Lower lobe of right lung (tissue), 2 donors: ENCODE results near the gene TDRD7. TPM values are rescaled to one million over a fixed set of nuclear protein-coding genes. Genes with fewer than 3 reads are reported as not detected.

ENCODE experiments used
- ATAC-seq, 2 donors: fragments of 200-7000 bp; cut with Tn5 transposase; one replicate each; pipeline ENCODE4 v1.9.1; 2020 to 2022; ENCODE audit warnings: mild to moderate bottlenecking in 2 of 2, moderate library complexity in 2 of 2
- DNase-seq: peaks from one replicate; pipeline ENCODE4 v3.0.0-alpha.2; 2020
- H3K27ac ChIP-seq: fragments of 200-600 bp; one replicate; pipeline ENCODE4 v1.8.0; 2022
- H3K27me3 ChIP-seq: fragments of 200-600 bp; one replicate; pipeline ENCODE4 v1.8.0; 2022; ENCODE audit warnings: low read depth
- H3K36me3 ChIP-seq: fragments of 200-600 bp; one replicate; pipeline ENCODE4 v1.8.0; 2022; ENCODE audit warnings: mild to moderate bottlenecking
- H3K4me1 ChIP-seq: fragments of 200-600 bp; one replicate; pipeline ENCODE4 v1.8.0; 2022
- H3K4me3 ChIP-seq: fragments of 200-600 bp; one replicate; pipeline ENCODE4 v1.8.0; 2022; ENCODE audit warnings: mild to moderate bottlenecking
- H3K9me3 ChIP-seq: fragments of 200-600 bp; one replicate; pipeline ENCODE4 v1.8.0; 2022
- CTCF ChIP-seq: fragments of 200-600 bp; IDR thresholded peaks from one replicate; pipeline ENCODE4 v1.8.0; 2022; ENCODE audit warnings: antibody characterized with exemption, mild to moderate bottlenecking
- intact Hi-C: fragments of 100-400 bp; cut with DNase I; formaldehyde crosslinking; loops from one replicate; pipeline ENCODE4 v1.11.0; 2022
- total RNA-seq: library from RNA; stranded (reverse); fragmentation: NEBNext Ultra II Directional; extraction: Animal tissue kit (Norgen Biotek cat#: 25700); gene quantifications from one replicate; pipeline ENCODE4 v1.2.1, GENCODE V29; 2021
- donor health status: DM: no; HTN: yes; CAD: no; lungs with severe emphysema.

TDRD7 gene
- total RNA-seq, 1 donor from 2014 or later, result 22.2 TPM

- Histone ChIP-seq H3K27ac (no peak overlapping the region), H3K4me3 (no peak overlapping the region), H3K4me1 (peaks cover 19% of the 10 kb centered on the region), H3K27me3 (peaks cover 15% of the 10 kb centered on the region), H3K36me3 (no peaks in the 10 kb centered on the region), H3K9me3 (no peaks in the 10 kb centered on the region)
- no peak for TF ChIP-seq CTCF
- ATAC-seq (no peak), DNase-seq (no peak)
- intact Hi-C loops, result no loop called here
These were observed 93.9 kb downstream of the TDRD7 start for GRCh38 chr9:97505845-97506244.

- Histone ChIP-seq H3K27me3 (peaks cover 15% of the 10 kb centered on the region), H3K27ac (no peak overlapping the region), H3K9me3 (no peaks in the 10 kb centered on the region), H3K4me1 (peaks cover 19% of the 10 kb centered on the region), H3K4me3 (no peak overlapping the region), H3K36me3 (no peaks in the 10 kb centered on the region)
- ATAC-seq, result no peak
- intact Hi-C loops, result no loop called here
- no peak for DNase-seq
- TF ChIP-seq CTCF, result no peak
These were observed 94.4 kb downstream of the TDRD7 start for GRCh38 chr9:97506306-97506705.

- H3K4me3 ChIP-seq, result no peak overlapping the region
- H3K27ac ChIP-seq, result no peak overlapping the region
- peaks cover 19% of the 10 kb centered on the region for H3K4me1 ChIP-seq
- intact Hi-C loops, result no loop called here
- TF ChIP-seq CTCF, result no peak
- no peaks in the 10 kb centered on the region for H3K9me3 ChIP-seq
- H3K36me3 ChIP-seq, result no peaks in the 10 kb centered on the region
- ATAC-seq, result no peak
- DNase-seq, result no peak
- H3K27me3 ChIP-seq, result peaks cover 14% of the 10 kb centered on the region
These were observed 94.9 kb downstream of the TDRD7 start for GRCh38 chr9:97506787-97507186.

GRCh38 chr9:97507428-97507984 lies 95.6 kb downstream of the TDRD7 start:
- H3K36me3 ChIP-seq, result no peaks in the 10 kb centered on the region
- no peak overlapping the region for H3K27ac ChIP-seq
- H3K27me3 ChIP-seq, result peaks cover 6% of the 10 kb centered on the region
- H3K4me3 ChIP-seq, result no peak overlapping the region
- DNase-seq (no peak), ATAC-seq (no peak)
- no peaks in the 10 kb centered on the region for H3K9me3 ChIP-seq
- H3K4me1 ChIP-seq, result peaks cover 13% of the 10 kb centered on the region
- intact Hi-C loops, result no loop called here
- no peak for TF ChIP-seq CTCF

GRCh38 chr9:97508852-97509251 lies 97.0 kb downstream of the TDRD7 start:
- intact Hi-C loops, result no loop called here
- TF ChIP-seq CTCF, result no peak

More at GRCh38 chr9:97508852-97509251, 97.0 kb downstream of the TDRD7 start:
- no peaks in the 10 kb centered on the region for H3K36me3 ChIP-seq
- H3K27ac ChIP-seq, result no peak overlapping the region
- H3K9me3 ChIP-seq, result no peaks in the 10 kb centered on the region
- H3K27me3 ChIP-seq, result no peaks in the 10 kb centered on the region
- ATAC-seq (no peak), DNase-seq (no peak)
- no peaks in the 10 kb centered on the region for H3K4me1 ChIP-seq
- no peak overlapping the region for H3K4me3 ChIP-seq
